Right cardiac atrium (tissue), 5 donors: ENCODE data around the gene KATNB1. TPM values are rescaled to one million over a fixed set of nuclear protein-coding genes. Genes with fewer than 3 reads are reported as not detected.

ENCODE experiments used
- ATAC-seq, 2 donors: fragments of 200-7000 bp; cut with Tn5 transposase; one replicate each; pipeline versions ENCODE4 v1.8.0 to v1.9.1; 2020; ENCODE audit warnings: moderate library complexity in 2 of 2, mild to moderate bottlenecking in 1 of 2
- DNase-seq, 3 donors: peaks; one replicate each; pipeline ENCODE4 v3.0.0-alpha.2; 2020
- H3K27ac ChIP-seq: one replicate; pipeline ENCODE4 v1.5.1; 2013; ENCODE audit warnings: mild to moderate bottlenecking, low read length, control low read depth, moderate library complexity
- H3K27me3 ChIP-seq: one replicate; pipeline ENCODE4 v1.6.1; 2013; ENCODE audit not compliant: control insufficient read depth, insufficient read depth
- H3K4me1 ChIP-seq: one replicate; pipeline ENCODE4 v1.6.1; 2013; ENCODE audit warnings: low read length; ENCODE audit not compliant: control insufficient read depth, insufficient read depth
- H3K4me3 ChIP-seq: one replicate; pipeline ENCODE4 v1.5.1; 2013; ENCODE audit warnings: low read length, control low read depth
- H3K9me3 ChIP-seq: one replicate; pipeline ENCODE4 v1.6.1; 2013; ENCODE audit warnings: low read length; ENCODE audit not compliant: control insufficient read depth
- WGBS: extraction: QIAGEN DNeasy Blood & Tissue Kit; methylation state at CpG from one replicate; pipeline ENCODE4 v1.1.7; 2013; 5-methylcytosine and 5-hydroxymethylcytosine counted together
- intact Hi-C, 4 donors: fragments of 100-400 bp; cut with DNase I; formaldehyde crosslinking; loops; one replicate each; pipeline versions ENCODE4 v1.11.0 to v1.14.0; 2022 to 2023
- polyA plus RNA-seq: library from polyadenylated mRNA; stranded (reverse); fragments of 200-250 nt; gene quantifications from one replicate; pipeline ENCODE4 v1.2.3, GENCODE V29; 2013
- total RNA-seq, 4 donors: library from RNA; stranded (reverse); fragmentation: NEBNext Ultra II Directional; extraction: Animal tissue kit (Norgen Biotek cat#: 25700); gene quantifications; one replicate each; pipeline ENCODE4 v1.2.1, GENCODE V29; 2021
- donor health status: healthy with polysubstance abuse.
- donor health status: DM: no; HTN: yes; CAD: no.
- donor health status: DM: no; HTN: no; CAD: no.
- donor health status: DM: no; HTN: yes; CAD: no; lungs with severe emphysema.
- donor health status: DM: yes; HTN: yes; CAD: no.

KATNB1 gene
- total and polyA plus RNA-seq, 5 donors: 8.4 to 16.3 (median 12.0) TPM

DNA sequence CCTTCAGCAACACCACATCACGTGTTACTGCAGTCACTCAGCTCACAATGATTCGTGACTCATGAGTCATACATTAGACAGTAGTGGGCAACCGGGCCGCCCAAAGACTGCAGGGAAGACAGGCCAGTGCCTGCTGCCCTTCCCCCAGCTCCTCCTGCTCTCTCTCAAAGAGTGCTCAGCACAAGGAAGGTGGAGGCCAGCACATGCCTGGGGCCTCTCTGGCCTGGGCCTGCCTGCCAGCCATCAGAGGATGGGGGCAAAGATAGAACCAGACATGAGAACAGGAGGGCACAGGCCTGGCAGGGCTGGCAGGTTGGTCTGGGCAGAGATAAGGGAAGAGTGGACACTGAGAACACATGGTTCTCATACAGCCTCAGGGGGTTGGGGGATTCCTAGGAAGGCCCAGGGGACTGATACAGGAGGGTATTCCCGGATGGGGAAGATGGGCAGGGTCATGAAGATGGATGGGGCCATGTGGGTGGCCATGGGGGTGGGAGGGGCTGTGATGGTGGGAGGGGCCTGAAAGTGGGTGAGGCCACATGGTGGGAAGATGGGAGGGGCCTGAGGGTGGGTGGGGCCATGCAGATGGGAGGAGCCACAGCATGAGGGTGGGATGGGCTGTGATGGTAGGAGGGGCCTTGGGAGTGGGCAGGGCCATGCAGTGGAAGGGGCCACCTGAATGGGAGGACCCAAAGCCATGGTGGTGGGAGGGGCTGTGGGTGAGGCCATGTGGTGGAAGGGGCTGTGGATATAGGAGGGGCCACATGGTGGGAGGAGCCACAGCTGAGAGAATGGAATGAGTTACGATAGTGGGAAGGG is 29.0 kb downstream of the KATNB1 start:
- ATAC-seq (peak; percentile 8 to 59), DNase-seq (peak; percentile 35 to 60 (median 48))
- intact Hi-C loops: no loop called here
- Histone ChIP-seq H3K4me1 (peaks cover 2% of the 10 kb centered on the region), H3K4me3 (no peak overlapping the region), H3K27me3 (no peaks in the 10 kb centered on the region), H3K9me3 (no peaks in the 10 kb centered on the region), H3K27ac (no peak overlapping the region)
- 76% methylated on average over 6 of the region's 6 CpGs for WGBS

DNA sequence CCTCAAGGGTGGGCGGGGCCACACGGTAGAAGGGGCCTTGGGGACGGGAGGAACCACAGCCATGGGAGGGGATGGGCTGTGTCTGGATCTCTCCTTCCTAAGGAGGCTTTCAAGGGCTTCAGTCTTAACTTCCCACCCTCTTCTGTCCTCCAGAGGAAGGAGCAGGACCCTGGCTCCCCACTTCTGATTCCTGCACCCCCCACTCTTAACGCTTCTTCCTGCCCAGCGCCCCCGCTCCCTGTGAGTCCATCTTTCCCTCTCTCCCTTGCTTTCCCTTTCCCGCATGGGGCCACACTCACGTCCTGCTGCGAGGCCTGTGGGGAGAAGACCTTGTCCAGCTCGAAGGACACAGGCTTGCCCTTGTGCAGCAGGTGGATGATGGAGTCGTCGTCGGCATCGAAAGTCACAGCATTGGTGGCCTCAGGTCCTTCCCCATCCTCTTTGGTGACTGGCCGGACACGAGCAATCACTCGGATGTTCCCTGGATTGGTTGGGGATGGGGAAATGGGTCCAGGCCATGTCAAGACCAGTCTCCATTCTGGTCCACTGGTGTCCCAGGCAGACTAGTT is 29.7 kb downstream of the KATNB1 start:
- ATAC-seq (no peak), DNase-seq (peak in 2 of 3 donors; percentile 30)
- Histone ChIP-seq H3K27me3 (no peaks in the 10 kb centered on the region), H3K4me3 (no peak overlapping the region), H3K9me3 (no peaks in the 10 kb centered on the region), H3K4me1 (peaks cover 2% of the 10 kb centered on the region), H3K27ac (no peak overlapping the region)
- 95% methylated on average over 17 of the region's 17 CpGs for WGBS
- intact Hi-C loops: no loop called here

DNA sequence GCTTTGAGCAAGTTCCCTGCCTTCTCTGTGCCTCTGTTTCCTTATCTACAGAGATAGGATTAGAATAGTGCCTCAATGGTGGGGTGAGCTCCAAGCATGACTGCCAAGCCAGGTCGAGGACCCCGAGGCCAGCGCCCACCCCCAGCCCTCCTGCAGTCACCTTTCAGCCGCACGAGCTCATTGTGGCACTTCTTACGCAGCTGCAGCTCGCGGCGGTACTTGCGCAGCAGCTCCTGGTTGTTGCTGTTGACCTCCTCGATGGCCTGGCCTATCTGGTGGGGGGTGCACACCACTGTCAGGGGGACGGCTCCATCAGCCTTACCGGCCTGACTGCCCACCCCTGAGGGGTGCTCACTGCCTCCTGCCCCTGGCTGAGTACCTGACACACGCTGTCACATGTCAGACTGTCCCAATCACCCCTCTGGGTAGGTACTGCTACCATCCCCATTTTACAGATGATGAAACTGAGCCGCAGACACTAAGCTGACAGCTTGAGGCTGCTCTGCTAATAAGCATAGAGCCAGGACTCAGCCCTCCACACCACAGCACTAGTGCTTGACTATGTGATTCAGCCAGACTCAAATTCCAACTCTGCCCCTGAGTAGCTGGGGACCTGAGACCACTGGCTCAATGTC is 31.3 kb downstream of the KATNB1 start:
- DNase-seq: no peak
- H3K27me3 ChIP-seq: no peaks in the 10 kb centered on the region
- no peak overlapping the region for H3K4me3 ChIP-seq
- no peak for ATAC-seq
- H3K9me3 ChIP-seq: no peaks in the 10 kb centered on the region
- H3K27ac ChIP-seq: no peak overlapping the region
- intact Hi-C loops: no loop called here
- peaks cover 2% of the 10 kb centered on the region for H3K4me1 ChIP-seq
- WGBS: 91% methylated on average over 15 of the region's 15 CpGs

DNA sequence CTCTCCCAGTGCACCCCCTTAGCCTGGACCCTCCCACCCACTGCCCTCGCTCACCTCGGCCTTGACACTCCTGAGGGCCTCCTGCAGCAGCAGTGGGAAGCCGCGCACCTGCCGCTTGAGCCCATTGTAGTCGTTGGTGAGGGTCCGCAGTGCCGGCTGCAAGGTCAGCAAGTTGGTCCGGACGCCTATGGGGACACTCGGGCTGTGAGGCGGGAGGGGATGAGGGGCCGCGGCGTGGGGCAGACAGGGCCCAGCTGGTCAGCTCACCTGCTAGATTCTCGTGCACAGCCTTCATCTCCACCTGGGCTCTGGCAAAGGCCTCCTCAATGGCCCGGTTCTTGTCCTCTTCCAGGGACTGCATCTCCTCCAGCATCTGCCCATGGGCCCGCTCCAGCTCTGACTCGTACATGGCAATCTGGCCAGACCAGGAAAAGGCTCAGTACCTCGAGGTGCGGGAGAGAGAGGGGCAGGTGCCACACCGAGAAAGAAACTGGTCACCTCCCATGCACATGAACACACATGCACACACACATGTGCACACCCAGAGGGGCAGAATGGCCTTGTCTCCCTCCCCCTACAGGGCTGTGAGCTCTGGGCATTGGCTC is 34.1 kb downstream of the KATNB1 start:
- 95% methylated on average over 22 of the region's 22 CpGs for WGBS
- DNase-seq (peak in 1 of 3 donors; percentile 45), ATAC-seq (no peak)
- H3K27me3 ChIP-seq: no peaks in the 10 kb centered on the region
- no peaks in the 10 kb centered on the region for H3K4me1 ChIP-seq
- H3K9me3 ChIP-seq: no peaks in the 10 kb centered on the region
- no peak overlapping the region for H3K27ac ChIP-seq
- intact Hi-C loops: no loop called here
- no peak overlapping the region for H3K4me3 ChIP-seq

DNA sequence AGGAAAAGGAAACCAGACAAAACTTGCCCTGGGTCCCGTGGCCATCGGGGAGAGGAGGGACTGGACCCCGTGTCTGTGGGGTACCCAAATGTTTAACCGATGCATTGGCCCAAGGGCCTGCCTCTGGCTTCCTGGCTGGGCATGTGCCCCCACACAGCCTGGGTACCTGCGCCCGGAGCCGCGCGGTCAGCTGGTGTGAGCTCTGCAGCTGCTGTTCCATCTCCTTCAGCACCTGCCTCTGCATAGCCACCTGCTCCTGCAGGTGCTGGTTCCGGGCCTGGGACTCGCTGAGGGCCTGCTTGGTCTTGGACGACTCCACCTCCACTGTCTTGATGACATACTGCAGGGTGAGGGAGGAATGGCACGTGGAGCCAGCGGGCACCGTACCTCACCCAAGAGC is 34.8 kb downstream of the KATNB1 start:
- DNase-seq (no peak), ATAC-seq (no peak)
- 94% methylated on average over 15 of the region's 15 CpGs for WGBS
- Histone ChIP-seq H3K4me1 (no peaks in the 10 kb centered on the region), H3K4me3 (no peak overlapping the region), H3K9me3 (no peaks in the 10 kb centered on the region), H3K27me3 (no peaks in the 10 kb centered on the region), H3K27ac (no peak overlapping the region)
- intact Hi-C loops: no loop called here

DNA sequence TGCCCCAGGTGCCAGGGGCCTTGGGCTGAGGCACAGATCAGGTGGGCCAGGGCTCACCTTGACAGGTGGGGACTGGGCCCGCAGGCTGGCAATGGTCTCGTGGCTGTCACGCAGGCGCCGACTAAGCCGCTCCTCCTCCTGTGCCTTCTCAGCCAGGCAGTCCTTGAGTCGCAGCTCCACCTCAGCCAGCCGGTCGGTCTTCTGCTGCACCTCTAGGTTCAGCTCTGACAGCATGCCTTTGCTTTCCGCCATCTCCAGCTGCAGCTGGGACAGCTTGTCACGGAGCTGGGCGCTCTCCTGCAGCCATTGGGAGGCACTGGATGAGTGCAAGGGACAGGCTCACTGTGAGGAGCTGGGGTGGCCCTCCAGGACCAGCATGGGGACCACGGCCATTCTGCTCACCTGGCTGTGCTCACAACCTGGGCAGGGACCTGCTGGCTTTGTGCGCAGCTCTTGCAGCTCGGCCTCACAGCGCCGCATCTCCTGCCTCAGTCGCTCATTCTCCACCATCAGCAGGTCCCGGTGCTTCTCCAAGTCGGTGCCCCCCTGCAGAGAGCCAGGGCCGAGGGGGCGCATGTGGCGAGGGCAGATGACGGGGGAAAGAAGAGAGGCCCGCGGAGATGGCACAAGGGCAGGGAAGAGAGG is 35.7 kb downstream of the KATNB1 start:
- Histone ChIP-seq H3K4me1 (no peaks in the 10 kb centered on the region), H3K4me3 (no peak overlapping the region), H3K27me3 (no peaks in the 10 kb centered on the region), H3K9me3 (no peaks in the 10 kb centered on the region), H3K27ac (no peak overlapping the region)
- DNase-seq (peak in 1 of 3 donors; percentile 49), ATAC-seq (no peak)
- intact Hi-C loops: no loop called here
- 95% methylated on average over 26 of the region's 26 CpGs for WGBS

DNA sequence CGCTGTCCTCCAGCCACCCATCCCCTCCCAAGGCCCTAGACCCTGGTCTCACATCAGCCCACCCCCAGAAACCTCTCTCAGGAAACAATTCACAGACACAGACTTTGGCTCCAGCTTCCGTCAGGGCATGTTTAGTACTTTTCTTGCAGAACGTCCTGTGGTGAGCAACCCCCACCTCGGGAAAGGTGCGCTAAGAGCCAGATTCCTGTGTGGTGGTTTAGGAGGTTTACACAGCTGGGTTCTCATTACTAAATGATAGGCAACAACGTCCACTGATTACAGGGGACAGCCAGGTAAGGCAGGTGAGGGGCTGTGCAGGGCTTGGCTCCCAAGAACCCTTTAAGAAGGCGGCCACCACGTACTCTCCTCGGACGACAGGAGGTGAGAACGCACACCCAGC is 37.4 kb downstream of the KATNB1 start:
- Histone ChIP-seq H3K4me1 (no peaks in the 10 kb centered on the region), H3K4me3 (no peak overlapping the region), H3K27ac (no peak overlapping the region), H3K27me3 (no peaks in the 10 kb centered on the region), H3K9me3 (no peaks in the 10 kb centered on the region)
- ATAC-seq: no peak
- intact Hi-C loops: no loop called here
- WGBS: 88% methylated on average over 11 of the region's 11 CpGs
- peak in 1 of 3 donors; percentile 6 for DNase-seq

DNA sequence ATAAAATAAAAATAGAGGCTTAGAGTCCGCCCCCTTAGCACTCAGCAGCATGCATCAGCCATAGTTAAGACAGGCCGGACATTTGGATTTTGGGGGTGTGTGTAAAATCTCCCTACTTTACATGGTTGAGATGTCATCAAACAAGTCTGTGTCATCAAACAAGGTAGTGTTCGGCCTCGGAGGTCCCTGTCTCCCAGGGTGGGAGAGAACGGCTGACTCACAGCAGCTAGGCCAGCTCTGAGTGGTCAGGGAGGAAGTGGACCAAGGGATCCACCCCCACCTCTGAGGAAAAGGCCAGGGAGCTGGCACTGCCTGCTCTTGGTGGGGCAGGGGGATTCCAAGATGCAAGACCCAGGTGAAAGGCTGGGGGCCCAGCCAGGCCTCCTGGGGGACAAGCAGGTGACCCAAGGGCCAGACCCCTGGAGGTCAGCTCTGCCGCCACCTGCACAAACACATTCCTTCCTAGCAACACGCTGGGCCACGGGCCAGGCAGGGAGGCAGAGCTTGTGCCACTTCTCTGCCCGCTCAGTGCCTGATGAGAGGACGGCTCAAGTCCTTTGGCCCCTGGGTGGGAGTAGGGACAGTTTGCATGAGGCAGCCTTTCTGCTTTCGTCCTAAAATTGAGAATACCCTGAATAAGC is 38.2 kb downstream of the KATNB1 start:
- Histone ChIP-seq H3K9me3 (no peaks in the 10 kb centered on the region), H3K27ac (no peak overlapping the region), H3K27me3 (no peaks in the 10 kb centered on the region), H3K4me3 (no peak overlapping the region), H3K4me1 (no peaks in the 10 kb centered on the region)
- ATAC-seq (no peak), DNase-seq (peak in 2 of 3 donors; percentile 13 to 49)
- 84% methylated on average over 11 of the region's 11 CpGs for WGBS
- intact Hi-C loops: no loop called here

DNA sequence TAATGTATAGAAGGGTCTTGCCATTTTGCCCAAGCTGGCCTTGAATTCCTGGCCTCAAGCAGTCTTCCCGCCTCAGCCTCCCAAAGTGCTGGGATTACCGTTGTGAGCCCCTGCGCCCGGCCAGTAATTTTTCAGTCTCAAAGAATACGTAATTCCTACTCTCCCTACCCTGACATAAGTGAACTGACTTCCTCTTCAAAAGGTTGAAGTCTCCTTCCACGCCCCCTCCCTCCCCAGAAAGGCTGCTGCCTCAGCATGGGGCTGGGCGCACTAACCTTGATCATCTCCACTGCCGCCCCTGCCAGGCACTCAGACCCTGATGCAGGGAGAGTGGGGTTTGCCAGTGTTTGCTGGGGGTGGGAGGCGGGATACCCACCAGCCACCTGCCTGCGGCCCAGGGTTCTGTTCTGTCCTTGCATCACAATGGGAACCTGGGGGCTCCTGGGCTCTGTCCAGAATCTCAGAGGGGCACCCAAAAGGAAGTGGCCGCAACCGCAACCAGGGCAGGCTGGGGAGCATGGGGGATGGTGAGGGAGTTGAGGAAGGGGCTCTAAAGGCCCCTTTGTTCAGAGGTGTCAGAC is 39.2 kb downstream of the KATNB1 start:
- H3K4me1 ChIP-seq: no peaks in the 10 kb centered on the region
- no peak overlapping the region for H3K4me3 ChIP-seq
- no peaks in the 10 kb centered on the region for H3K27me3 ChIP-seq
- intact Hi-C loops: no loop called here
- 95% methylated on average over 12 of the region's 12 CpGs for WGBS
- no peaks in the 10 kb centered on the region for H3K9me3 ChIP-seq
- ATAC-seq (no peak), DNase-seq (peak in 2 of 3 donors; percentile 7 to 35)
- no peak overlapping the region for H3K27ac ChIP-seq
